ENCODE measurements around the gene FHIT.

Gene FHIT

GRCh38 chr3:61251174-61251972 lies at the start of gene FHIT:
TSS of gene FHIT (minus strand) at chr3:61251452.
- no peak for TF ChIP-seq CTCF (IDR thresholded peaks at IDR 0.05; ENCODE audit: low read depth, low read length, missing control alignments)

DNA sequence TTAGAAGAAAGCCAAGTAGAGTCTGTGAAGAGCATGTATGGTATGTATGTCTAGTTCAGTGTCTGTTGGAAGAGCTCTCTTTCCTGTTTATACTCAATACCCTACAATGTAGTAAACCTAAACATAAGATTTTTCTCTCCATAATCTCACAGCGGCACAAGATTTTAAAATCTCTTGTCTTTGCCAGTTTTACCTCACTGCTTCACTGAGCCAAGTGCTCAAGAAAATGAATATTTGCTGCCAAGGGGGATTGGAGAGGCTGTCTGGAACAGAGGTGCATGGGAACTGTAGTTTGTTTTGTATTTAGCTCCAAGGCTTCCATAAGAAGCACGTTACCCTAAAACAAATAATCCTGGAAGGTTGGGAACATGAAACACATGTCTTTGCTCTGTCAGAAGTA lies 49.5 kb upstream of the FHIT start:
- no peak for DNase-seq (ENCODE audit: low read depth)
- no peak for TF ChIP-seq CTCF (IDR thresholded peaks at IDR 0.05; ENCODE audit: low read depth, low read length, missing control alignments)
- no peak overlapping the region for H3K4me3 ChIP-seq (ENCODE audit: low read depth, low read length)

More at GRCh38 chr3:61251174-61251972, at the start of gene FHIT:
- peak; percentile 90 for DNase-seq (ENCODE audit: low read depth)
- peak within 1 kb of the TSS; percentile 80 for H3K4me3 ChIP-seq (ENCODE audit: low read depth, low read length)

DNA sequence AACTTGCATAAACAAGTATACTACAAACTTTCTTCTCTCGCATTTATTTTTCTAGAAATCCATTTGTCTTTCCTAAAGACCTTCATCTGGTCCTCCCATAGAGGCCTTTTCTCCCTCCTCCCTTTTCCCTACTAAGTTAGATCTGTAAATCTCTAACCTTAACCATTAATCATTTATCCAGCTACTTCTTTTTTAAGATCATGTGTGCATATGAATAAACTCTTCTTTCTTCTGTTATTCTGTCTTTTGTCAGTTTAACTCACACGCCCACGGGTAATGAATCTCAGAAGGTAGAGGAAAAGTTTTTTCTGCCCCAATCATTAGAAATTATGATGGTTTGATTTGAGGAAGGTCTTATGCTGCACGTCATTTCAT lies 48.7 kb upstream of the FHIT start:
- TF ChIP-seq CTCF (IDR thresholded peaks at IDR 0.05; ENCODE audit: low read depth, low read length, missing control alignments) = no peak
- DNase-seq (ENCODE audit: low read depth) = no peak
- H3K4me3 ChIP-seq (ENCODE audit: low read depth, low read length) = no peak overlapping the region

DNA sequence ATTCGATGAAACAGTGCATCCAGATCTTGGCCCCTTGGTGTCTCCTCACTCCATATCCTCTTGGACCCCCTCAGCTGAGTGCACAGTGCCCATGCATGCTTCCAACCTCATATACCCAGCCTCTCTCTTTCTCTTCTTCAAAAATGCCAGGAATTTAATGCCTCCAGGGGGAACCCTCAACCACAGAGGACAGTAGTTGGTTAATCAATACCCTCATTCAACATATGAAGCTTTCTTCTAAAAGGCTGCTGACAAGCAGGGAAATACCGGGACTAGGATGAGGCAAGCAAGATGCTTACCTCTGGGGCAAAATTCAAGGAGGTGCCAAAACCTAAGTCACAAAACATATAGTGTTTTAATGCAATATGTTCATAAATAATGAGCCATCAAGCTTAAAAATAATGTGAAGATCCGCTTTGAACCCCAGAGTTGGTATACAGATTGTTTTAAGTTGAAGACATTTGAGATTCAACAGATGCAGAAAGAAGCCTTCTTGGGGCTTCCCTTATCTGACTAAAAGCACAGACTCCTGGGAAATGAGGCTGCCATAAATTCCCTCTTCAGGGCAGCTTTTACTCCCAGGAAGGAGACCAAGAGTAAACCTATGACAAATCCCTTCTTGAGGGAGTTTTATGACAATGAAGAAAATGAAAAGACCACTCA lies 48.2 kb upstream of the FHIT start:
- DNase-seq (ENCODE audit: low read depth) = no peak
- no peak overlapping the region for H3K4me3 ChIP-seq (ENCODE audit: low read depth, low read length)
- TF ChIP-seq CTCF (IDR thresholded peaks at IDR 0.05; ENCODE audit: low read depth, low read length, missing control alignments) = no peak

DNA sequence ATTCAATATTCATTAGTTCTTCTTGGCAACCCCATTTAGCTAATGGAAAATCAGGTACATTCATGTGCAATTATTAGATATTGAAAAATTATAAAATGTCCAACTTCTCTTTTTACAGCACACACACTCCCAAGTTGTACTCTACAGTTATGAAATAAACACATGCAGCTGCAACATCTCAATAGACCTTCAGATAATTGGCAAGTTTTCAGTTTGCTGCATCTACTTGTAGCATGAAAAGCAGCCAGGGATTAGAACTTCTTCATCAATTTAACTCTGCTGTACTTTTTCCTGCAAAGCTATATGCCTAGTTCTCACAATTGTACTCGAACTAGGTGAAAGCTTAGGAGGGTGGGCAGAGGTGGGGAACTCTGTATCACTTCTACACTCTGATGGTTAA lies 46.6 kb upstream of the FHIT start:
- no peak for DNase-seq (ENCODE audit: low read depth)
- TF ChIP-seq CTCF (IDR thresholded peaks at IDR 0.05; ENCODE audit: low read depth, low read length, missing control alignments) = no peak
- H3K4me3 ChIP-seq (ENCODE audit: low read depth, low read length) = no peak overlapping the region

DNA sequence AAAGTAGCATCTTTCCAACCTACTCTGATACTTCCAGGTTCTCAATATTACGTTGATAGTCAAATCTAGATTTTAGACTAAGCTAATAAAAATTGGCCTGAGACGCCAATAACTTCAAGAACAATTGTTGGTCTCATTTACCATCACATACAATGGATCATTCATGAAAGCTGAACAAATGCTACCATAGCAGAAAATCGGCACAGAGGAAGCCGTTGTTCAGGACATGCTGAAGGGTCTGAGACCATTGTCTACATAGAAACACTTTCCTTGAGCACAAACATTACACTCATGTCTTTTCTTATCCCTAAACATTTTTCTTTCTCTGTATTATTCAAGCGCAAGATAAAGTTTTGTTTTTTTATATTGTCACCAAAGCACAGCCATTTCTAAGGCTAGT lies 37.2 kb upstream of the FHIT start:
- no peak overlapping the region for H3K4me3 ChIP-seq (ENCODE audit: low read depth, low read length)
- no peak for DNase-seq (ENCODE audit: low read depth)
- no peak for TF ChIP-seq CTCF (IDR thresholded peaks at IDR 0.05; ENCODE audit: low read depth, low read length, missing control alignments)
